ENCODE measurements around the gene QSOX1. TPM values are rescaled to one million over a fixed set of nuclear protein-coding genes. Genes with fewer than 3 reads are reported as not detected.

The QSOX1 gene
- total RNA-seq, 4 donors from 2014 or later = 65.9 to 124 (median 93.7) TPM

GRCh38 chr1:180211860-180212229, 57.2 kb downstream of the QSOX1 start:
- in situ Hi-C loops (cut with MboI; ENCODE audit: low sequenced_read_pairs in 4 of 4) = no loop called here
- no peaks in the 10 kb centered on the region for H3K9me3 ChIP-seq
- no peak overlapping the region for H3K27ac ChIP-seq
- no peak for ATAC-seq
- DNase-seq = no peak
- H3K27me3 ChIP-seq = no peaks in the 10 kb centered on the region
- H3K4me3 ChIP-seq = no peak overlapping the region
- H3K36me3 ChIP-seq = no peaks in the 10 kb centered on the region
- intact Hi-C loops (cut with DNase I; ENCODE audit: low total_unique reads) = no loop called here
- TF ChIP-seq POLR2A (IDR thresholded peaks at IDR 0.05) (no peak), CTCF (IDR thresholded peaks at IDR 0.05 in 4 of 5, conservative IDR thresholded peaks at IDR 0.05 in 1 of 5) (no peak)
- H3K4me1 ChIP-seq = no peaks in the 10 kb centered on the region

DNA sequence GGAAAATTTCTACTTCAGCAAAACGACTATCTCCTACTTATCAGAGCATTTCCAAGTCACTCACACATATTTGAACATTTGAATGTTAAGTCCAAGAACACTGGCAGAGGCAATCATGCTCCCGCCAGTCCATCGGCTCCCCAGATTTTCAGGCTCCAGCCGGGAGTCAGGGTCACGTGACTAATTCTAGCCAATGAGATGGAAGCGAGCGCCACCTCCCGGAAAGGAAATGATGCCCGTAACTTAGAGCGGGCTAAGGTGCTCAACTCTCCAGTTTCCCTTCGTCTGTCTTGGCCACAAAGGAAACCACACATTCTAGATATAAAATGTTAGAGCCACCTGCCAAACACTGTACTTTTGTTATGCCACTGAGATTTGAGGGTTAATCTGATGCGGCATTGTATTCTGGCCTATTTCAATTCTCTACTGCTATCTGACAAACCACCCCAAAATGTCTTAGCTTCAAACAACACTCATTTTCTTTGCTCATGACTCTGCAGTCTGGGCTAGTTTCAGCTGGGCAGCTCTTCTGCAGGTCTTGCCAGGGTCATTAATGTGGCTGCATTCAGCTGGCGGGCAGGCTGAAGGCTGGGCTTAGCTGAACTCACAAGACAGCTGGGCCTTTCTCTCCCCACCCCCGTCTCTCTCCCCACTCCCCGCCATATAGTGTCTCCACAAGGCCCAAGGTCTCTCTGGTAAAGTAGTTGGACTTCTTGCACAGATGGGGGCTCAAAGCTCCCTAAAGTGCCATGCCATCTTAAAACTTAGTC, 58.9 kb downstream of the QSOX1 start:
- no peaks in the 10 kb centered on the region for H3K36me3 ChIP-seq
- no peak overlapping the region for H3K27ac ChIP-seq
- no peaks in the 10 kb centered on the region for H3K27me3 ChIP-seq
- DNase-seq (peak in 1 of 2 donors; percentile 43), ATAC-seq (peak; percentile 25 to 28)
- TF ChIP-seq POLR2A (IDR thresholded peaks at IDR 0.05) = no peak
- peak in 2 of 5 experiments; percentile 8 to 30 for TF ChIP-seq CTCF (IDR thresholded peaks at IDR 0.05 in 4 of 5, conservative IDR thresholded peaks at IDR 0.05 in 1 of 5)
- peak overlapping the region in 1 of 4 donors; percentile 24 for H3K4me3 ChIP-seq
- intact Hi-C loops (cut with DNase I; ENCODE audit: low total_unique reads) (no loop called here), in situ Hi-C loops (cut with MboI; ENCODE audit: low sequenced_read_pairs in 4 of 4) (no loop called here)
- no peaks in the 10 kb centered on the region for H3K9me3 ChIP-seq
- H3K4me1 ChIP-seq = no peaks in the 10 kb centered on the region

- no peak overlapping the region for H3K27ac ChIP-seq
- TF ChIP-seq POLR2A (IDR thresholded peaks at IDR 0.05) (no peak), CTCF (IDR thresholded peaks at IDR 0.05 in 4 of 5, conservative IDR thresholded peaks at IDR 0.05 in 1 of 5) (no peak)
- H3K36me3 ChIP-seq = no peaks in the 10 kb centered on the region
- H3K27me3 ChIP-seq = no peaks in the 10 kb centered on the region
- in situ Hi-C loops (cut with MboI; ENCODE audit: low sequenced_read_pairs in 4 of 4) (no loop called here), intact Hi-C loops (cut with DNase I; ENCODE audit: low total_unique reads) (no loop called here)
- H3K9me3 ChIP-seq = no peaks in the 10 kb centered on the region
- H3K4me3 ChIP-seq = no peak overlapping the region
- no peaks in the 10 kb centered on the region for H3K4me1 ChIP-seq
- ATAC-seq (no peak), DNase-seq (peak in 1 of 2 donors; percentile 8)
Measured at GRCh38 chr1:180215856-180216625, 61.4 kb downstream of the QSOX1 start.

- intact Hi-C loops (cut with DNase I; ENCODE audit: low total_unique reads) (no loop called here), in situ Hi-C loops (cut with MboI; ENCODE audit: low sequenced_read_pairs in 4 of 4) (no loop called here)
- no peak for TF ChIP-seq POLR2A (IDR thresholded peaks at IDR 0.05)
- no peak for TF ChIP-seq CTCF (IDR thresholded peaks at IDR 0.05 in 4 of 5, conservative IDR thresholded peaks at IDR 0.05 in 1 of 5)
- no peaks in the 10 kb centered on the region for H3K9me3 ChIP-seq
- H3K4me1 ChIP-seq = no peaks in the 10 kb centered on the region
- no peaks in the 10 kb centered on the region for H3K36me3 ChIP-seq
- no peaks in the 10 kb centered on the region for H3K27me3 ChIP-seq
- no peak for ATAC-seq
- no peak for DNase-seq
- no peak overlapping the region for H3K27ac ChIP-seq
- no peak overlapping the region for H3K4me3 ChIP-seq
Measured at GRCh38 chr1:180217006-180217405, 62.3 kb downstream of the QSOX1 start.
